GM18519 (cell line): Measurements from ENCODE around the gene MYH7B.

Source experiments
- ATAC-seq: cut with Tn5 transposase; IDR thresholded peaks from one replicate; pipeline ENCODE4 v1.9.1; 2021; ENCODE audit warnings: mild to moderate bottlenecking, moderate library complexity; ENCODE audit not compliant: unreplicated experiment, low FRiP score

Gene MYH7B

DNA sequence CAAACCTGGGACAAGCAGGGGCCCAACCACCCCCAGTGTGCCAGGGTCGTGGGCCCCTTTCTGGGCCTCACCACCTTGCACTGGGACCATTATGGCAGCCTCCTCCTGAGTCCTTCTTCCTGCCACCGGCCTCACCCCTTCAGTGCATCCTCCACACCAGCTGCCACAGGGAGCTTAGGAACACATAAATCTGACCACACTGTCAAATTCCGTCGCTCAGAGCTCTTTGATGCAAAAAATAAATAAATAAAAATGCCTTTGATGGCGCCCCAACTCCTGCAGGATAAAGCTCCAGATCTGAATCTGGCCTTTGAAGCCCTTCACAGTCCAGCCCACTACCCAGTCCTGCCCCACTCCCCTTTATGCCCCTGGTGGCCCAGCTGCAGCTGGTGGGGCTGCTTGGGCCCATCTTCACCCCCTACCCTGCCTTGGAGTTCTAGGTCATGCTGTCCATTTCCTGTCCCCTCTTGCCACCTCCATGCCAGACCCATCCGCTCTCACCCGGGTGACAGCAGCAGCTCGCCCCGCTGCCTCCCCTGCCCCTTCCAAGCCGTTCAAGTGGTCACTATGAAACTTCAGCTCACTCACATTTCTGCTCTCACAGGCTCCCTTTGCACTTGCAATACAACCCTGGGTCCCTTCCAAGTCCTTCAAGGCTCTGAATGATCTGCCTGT is 16.0 kb downstream of the MYH7B start:
- ATAC-seq = no peak

DNA sequence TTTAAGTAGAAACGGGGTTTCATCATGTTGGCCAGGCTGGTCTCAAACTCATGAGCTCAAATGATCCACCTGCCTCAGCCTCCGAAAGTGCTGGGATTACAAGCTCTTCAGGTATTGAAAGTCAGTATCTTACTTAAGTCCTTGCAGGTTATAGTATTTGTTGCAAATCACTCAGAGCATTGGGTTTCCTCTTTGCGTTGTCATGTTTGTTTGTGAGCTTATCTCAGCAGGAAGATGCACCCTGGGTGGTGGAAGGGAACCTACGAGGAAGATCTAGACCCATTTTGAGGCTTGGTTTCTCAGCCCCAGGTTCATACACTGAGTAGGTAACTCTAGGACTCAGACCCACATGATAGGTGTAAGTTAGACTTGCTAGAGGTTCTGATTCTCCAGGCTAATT is 18.6 kb downstream of the MYH7B start:
- ATAC-seq = no peak

DNA sequence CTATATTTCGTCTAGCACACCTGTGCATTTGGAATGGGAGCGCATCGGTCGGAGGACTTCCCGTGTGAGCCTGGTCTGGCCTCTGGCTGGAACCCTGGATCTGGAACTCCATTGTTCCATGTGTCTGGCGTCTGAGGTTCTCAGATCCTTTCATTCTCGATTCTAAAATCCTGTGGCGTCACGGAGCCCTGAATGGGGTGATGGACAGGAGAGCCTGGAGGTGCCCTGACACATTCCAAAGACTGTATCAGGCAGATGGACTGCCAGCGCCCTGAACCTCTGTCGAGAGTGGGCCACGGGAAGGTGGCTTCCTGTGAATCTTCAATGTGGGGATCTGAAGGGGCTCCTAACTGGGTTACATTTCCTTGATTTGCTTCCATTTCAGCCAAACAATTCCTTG is 20.6 kb downstream of the MYH7B start:
- ATAC-seq = no peak

DNA sequence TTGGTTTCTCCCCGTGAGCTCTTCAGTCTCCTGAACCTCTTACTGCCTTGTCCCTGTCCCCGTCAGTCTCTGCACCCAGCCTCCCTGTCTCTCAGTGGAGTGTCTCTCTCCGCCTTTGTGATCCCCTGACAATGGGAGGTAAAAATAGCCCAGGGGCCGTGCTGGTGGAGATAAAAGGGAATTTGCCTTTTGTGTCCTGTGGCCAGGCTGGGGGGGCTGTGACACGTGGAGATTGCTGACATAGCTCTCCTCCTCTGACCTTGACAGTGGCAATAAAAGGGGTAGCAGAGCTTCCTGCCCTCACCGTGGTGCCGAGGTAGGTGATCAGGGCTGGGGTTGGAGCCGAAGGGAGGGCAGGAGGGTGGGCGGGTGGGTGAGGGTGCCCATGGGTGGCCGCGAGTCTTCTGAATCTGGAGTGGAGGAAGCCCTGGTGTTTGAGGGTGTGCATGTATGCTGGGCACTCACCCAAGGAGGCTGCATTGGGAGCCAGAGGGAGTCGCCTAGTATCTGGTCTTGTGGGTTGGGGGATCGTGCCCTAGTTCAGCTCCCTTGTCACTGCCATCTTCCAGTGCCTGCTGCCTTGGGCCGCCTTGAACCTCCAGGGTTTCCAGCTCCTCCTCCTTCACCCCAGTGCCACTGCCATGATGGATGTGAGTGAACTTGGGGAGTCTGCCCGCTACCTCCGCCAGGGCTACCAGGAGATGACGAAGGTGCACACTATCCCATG is 21.9 kb downstream of the MYH7B start:
- no peak for ATAC-seq

GRCh38 chr20:34978092-34978744 is 22.6 kb downstream of the MYH7B start:
- no peak for ATAC-seq

- ATAC-seq = no peak
Measured at GRCh38 chr20:34979366-34980153, 23.9 kb downstream of the MYH7B start.

DNA sequence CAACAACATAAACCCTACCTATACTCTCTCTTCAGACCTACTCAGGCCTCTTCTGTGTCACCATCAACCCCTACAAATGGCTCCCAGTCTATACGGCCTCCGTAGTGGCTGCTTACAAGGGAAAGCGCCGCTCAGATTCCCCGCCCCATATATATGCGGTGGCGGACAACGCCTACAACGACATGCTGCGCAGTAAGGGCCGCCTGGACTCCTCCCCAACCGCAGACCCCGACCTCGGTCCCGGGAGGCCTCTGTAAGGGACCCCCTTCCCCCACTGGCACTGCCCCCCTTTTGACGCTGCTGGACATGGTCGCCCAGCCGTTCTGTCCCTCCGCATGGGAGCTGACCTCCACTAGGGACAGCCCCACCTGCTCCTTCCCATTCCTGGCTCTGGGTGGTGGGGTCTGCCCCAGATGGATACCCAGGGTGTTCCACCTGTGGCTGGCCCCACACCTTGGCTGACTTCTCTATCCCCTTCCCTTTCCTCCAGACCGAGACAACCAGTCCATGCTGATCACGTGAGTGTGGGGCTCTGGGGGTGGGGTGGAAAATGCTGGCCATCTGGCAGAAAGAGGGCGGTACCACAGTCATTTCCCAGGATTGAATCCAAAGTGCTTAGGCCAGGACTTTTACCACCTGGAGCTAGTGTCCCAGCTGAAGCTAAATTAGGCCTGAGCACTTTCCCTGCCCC is 25.0 kb downstream of the MYH7B start:
- no peak for ATAC-seq

- no peak for ATAC-seq
Measured at GRCh38 chr20:34982270-34983088, 26.8 kb downstream of the MYH7B start.

- no peak for ATAC-seq
Measured at GRCh38 chr20:34983089-34983820, 27.6 kb downstream of the MYH7B start.

DNA sequence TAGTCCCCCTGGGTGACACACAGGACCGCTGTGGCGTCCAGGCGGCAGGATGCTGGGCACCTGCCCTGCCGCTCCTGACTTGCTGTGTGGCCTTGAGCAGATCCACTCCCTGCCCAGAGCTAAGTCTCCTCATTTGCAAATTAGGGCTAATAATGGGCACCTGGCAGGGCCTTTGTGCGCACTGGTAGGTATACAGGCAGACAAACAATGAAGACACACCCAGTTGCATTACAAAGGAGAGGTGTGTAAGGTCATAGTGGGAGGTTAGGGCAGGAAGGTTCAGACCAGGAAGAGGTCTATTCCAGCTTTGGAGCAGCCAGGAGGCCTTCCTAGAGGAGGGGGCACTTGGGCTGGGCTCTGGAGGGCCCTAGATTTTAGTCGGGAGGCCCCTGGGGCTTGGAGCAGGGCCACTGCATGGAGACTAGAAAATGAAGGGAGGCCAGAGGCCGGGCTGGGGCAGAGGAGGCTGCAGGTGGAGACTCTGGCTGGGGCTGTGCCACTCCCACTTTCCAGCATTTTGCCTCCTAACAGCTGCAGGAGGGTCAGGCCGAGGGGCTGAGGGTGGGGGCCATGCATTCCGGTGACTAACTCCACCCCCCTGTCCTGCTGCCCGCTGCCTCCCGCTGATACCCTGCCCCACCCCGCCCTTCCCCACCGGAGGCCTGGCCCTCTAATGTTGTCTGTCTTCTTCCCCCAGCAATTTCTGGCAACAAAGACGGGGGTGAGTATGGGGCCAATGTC is 28.5 kb downstream of the MYH7B start:
- ATAC-seq = no peak

DNA sequence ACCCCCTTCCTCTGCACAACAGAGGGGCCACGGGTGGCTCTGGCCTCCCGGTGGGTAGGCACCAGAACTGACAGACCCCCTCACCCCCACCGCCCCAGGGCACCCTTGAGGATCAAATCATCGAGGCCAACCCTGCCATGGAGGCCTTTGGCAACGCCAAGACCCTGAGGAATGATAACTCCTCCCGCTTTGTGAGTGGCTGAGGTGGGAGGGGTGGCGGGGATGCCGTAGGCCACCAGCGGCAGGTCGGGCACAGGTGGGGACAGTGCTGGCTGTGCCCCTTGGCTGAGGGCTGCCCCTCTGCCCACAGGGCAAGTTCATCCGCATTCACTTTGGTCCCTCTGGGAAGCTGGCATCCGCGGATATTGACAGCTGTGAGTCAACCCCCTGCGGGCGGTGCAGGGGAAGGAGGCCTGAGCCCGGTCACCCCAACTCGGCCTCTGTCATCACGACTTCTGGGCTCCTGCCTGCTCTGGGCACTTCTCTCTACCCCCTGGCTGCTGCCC is 29.1 kb downstream of the MYH7B start:
- no peak for ATAC-seq

GRCh38 chr20:34985461-34986310 is 30.0 kb downstream of the MYH7B start:
- ATAC-seq = no peak

DNA sequence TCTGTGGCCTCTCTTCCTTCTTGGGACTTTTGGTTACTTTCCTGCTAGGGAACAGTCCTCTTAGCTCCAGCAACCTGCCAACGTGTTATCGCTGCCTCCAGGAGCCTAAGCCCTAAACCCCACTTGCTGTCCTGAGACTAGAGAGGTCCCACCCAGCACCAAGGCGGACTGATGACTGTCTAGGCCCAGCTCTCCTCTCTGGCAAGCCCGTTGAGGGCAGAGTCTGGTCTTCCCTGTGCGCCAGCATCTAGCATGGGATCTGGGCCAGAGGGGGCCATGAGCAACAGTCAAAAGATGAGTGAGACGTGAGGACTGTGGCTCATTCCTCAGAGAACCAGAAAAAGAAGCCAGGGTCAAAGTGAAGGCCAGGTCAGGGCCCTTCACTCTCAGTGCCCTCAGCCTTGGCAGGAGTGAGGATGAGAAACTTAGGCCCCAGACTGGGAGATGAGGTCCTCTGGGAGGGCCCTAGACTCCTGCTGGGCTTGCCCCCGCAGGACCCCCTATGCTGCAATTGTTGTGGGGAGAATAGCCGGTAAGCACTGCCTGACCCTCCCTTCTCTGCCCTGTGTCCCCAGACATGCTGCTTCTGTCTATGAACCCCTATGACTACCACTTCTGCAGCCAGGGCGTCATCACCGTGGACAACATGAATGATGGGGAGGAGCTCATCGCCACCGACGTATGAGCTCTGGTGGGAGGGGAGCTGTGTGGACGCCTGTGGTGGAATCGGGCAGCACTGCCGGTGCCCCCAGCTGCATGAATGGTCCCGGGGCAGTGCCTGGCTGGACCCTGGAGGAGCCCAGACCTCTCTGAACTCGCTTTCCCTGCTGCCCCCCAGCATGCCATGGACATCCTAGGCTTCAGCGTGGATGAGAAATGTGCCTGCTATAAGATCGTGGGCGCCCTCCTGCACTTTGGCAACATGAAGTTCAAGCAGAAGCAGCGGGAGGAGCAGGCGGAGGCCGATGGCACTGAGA is 30.9 kb downstream of the MYH7B start:
- no peak for ATAC-seq

- ATAC-seq = no peak
Measured at GRCh38 chr20:34987288-34988190, 31.9 kb downstream of the MYH7B start.

GRCh38 chr20:34988191-34988540 is 32.5 kb downstream of the MYH7B start:
- no peak for ATAC-seq
